Heart left ventricle (tissue), 16 donors: ENCODE measurements around the gene ZCCHC2. TPM values are rescaled to one million over a fixed set of nuclear protein-coding genes. Genes with fewer than 3 reads are reported as not detected.

Source experiments
- ATAC-seq, 4 donors: fragments of 200-7000 bp; cut with Tn5 transposase; one replicate each; pipeline ENCODE4 v1.9.1; 2020 to 2022; ENCODE audit warnings: moderate library complexity in 4 of 4, mild to moderate bottlenecking in 3 of 4, moderate number of reproducible peaks in 1 of 4
- DNase-seq, 5 donors: peaks; one replicate each; pipeline ENCODE4 v3.0.0-alpha.2; 2020
- H3K27ac ChIP-seq, 12 donors: fragments of 200-600 bp; sonication (generic) in 4 of 12; one replicate each; pipeline versions ENCODE4 v1.5.0 to v1.8.0; 2016 to 2022; ENCODE audit warnings: mild to moderate bottlenecking in 2 of 12
- H3K27me3 ChIP-seq, 9 donors: fragments of 200-600 bp; sonication (generic) in 2 of 9; one replicate each; pipeline versions ENCODE4 v1.5.1 to v1.8.0; 2016 to 2022; ENCODE audit warnings: mild to moderate bottlenecking in 3 of 9
- H3K36me3 ChIP-seq, 9 donors: fragments of 200-600 bp; sonication (generic) in 2 of 9; one replicate each; pipeline versions ENCODE4 v1.5.0 to v1.8.0; 2018 to 2022; ENCODE audit warnings: mild to moderate bottlenecking in 2 of 9
- H3K4me1 ChIP-seq, 12 donors: fragments of 200-600 bp; sonication (generic) in 4 of 12; one replicate each; pipeline versions ENCODE4 v1.5.0 to v1.8.0; 2016 to 2022; ENCODE audit warnings: mild to moderate bottlenecking in 3 of 12
- H3K4me3 ChIP-seq, 12 donors: fragments of 200-600 bp; sonication (generic) in 4 of 12; one replicate each; pipeline versions ENCODE4 v1.5.0 to v1.8.0; 2017 to 2022; ENCODE audit warnings: mild to moderate bottlenecking in 9 of 12, moderate library complexity in 4 of 12
- H3K9me3 ChIP-seq, 12 donors: fragments of 200-600 bp; sonication (generic) in 4 of 12; one replicate each; pipeline versions ENCODE4 v1.5.0 to v1.8.0; 2016 to 2022; ENCODE audit warnings: mild to moderate bottlenecking in 1 of 12
- CTCF ChIP-seq, 12 donors: fragments of 200-600 bp; sonication (generic) in 4 of 12; IDR thresholded peaks; one replicate each; pipeline versions ENCODE4 v1.5.0 to v1.8.0; 2018 to 2022; ENCODE audit warnings: antibody characterized with exemption in 12 of 12, mild to moderate bottlenecking in 5 of 12
- POLR2A ChIP-seq, 2 donors: fragments of 450-650 bp; IDR thresholded peaks; one replicate each; pipeline ENCODE4 v1.6.1; 2017; ENCODE audit warnings: antibody characterized with exemption in 2 of 2, mild to moderate bottlenecking in 2 of 2, moderate library complexity in 2 of 2
- whole genome bisulfite sequencing, 4 donors: extraction: QIAGEN DNeasy Blood & Tissue Kit in 2 of 4; methylation state at CpG; one replicate each; pipeline versions ENCODE4 v1.1.5 to v1.1.7; 2013 to 2018; 5-methylcytosine and 5-hydroxymethylcytosine counted together
- intact Hi-C, 10 donors: fragments of 100-400 bp; cut with DNase I; formaldehyde crosslinking; loops; one replicate each; pipeline versions ENCODE4 v1.11.1 to v1.14.2; 2022
- polyA plus RNA-seq, 2 donors: library from polyadenylated mRNA; stranded (reverse); fragments of 200-250 nt; gene quantifications; one replicate each; pipeline ENCODE4 v1.2.3, GENCODE V29; 2013
- total RNA-seq, 9 donors: library from RNA; depleted of rRNA in 2 of 9; stranded (reverse); fragments of >200 nt in 2 of 9; fragmentation: NEBNext Ultra II Directional in 3 of 9; extraction: Animal tissue kit (Norgen Biotek cat#: 25700) in 3 of 9; gene quantifications; one replicate each; pipeline versions ENCODE4 v1.1.0 to v1.2.4, GENCODE V29; 2016 to 2023
- donor health status: ischemic (EF 13 %, LVEDD 7.1; RV severe dilation, severe dysfunction).
- donor health status: healthy with polysubstance abuse.
- donor health status: DM: no; HTN: yes; CAD: no.
- donor health status: DM: no; HTN: no; CAD: no.
- donor health status: ischemic (EF 25% LVEDD 6.9; RV normal size, moderate dysfunction).
- donor health status: ischemic (EF 25% LVEDD 5.7; RV mildly dilated, moderate dysfunction).
- donor health status: healthy.
- donor health status: DM: yes; HTN: yes; CAD: no.
- donor health status: ischemic (EF 35%, LVEDD 5.7; RV mildly dilated, moderate dysfunction).
- donor health status: nonischemic (EF 11% LVEDD 7.7; RV severe dilation, severe dysfunction).
- donor health status: DM: yes; HTN: yes; CAD: no.
- donor health status: PGD.
- donor health status: ischemic (EF 29% LVEDD 5.4; RV normal size, mild dysfunction).
- donor health status: nonischemic (EF 23%, LVEDD 6.1; RV moderate dilation, normal function).

The ZCCHC2 gene
- total and polyA plus RNA-seq, 11 donors: 5.6 to 27.5 (median 18.6) TPM

GRCh38 chr18:62611453-62612288 is 88.8 kb downstream of the ZCCHC2 start:
- peak in 3 of 4 donors; percentile 53 to 85 (median 69) for ATAC-seq

GRCh38 chr18:62612289-62612645 is 89.4 kb downstream of the ZCCHC2 start:
- Histone ChIP-seq H3K36me3 (no peaks in the 10 kb centered on the region), H3K9me3 (peaks cover 0 to 2% (median 0%) of the 10 kb centered on the region in 12 donors), H3K4me3 (peak overlapping the region in 6 of 12 donors; percentile 35 to 56 (median 50)), H3K27me3 (peaks cover 0 to 4% (median 0%) of the 10 kb centered on the region in 9 donors), H3K27ac (peak overlapping the region in 8 of 12 donors; percentile 41 to 84 (median 70)), H3K4me1 (peaks cover 2 to 33% (median 19%) of the 10 kb centered on the region in 12 donors)
- ATAC-seq (no peak), DNase-seq (no peak)
- 44 to 67% (median 54%) methylated on average over 3 to 4 of the region's 4 CpGs for WGBS, 4 donors
- no peak for TF ChIP-seq CTCF (IDR thresholded peaks at IDR 0.05)
- TF ChIP-seq POLR2A (IDR thresholded peaks at IDR 0.05): no peak
- intact Hi-C loops: loop anchor here in 1 of 10 donors (5.0 to 10.0 kb wide), 2 partner anchors 60 to 93 kb away; no protein-coding TSS in a partner anchor

More at GRCh38 chr18:62611453-62612288, 88.8 kb downstream of the ZCCHC2 start:
- peaks cover 0 to 4% (median 0%) of the 10 kb centered on the region in 9 donors for H3K27me3 ChIP-seq
- H3K36me3 ChIP-seq: no peaks in the 10 kb centered on the region
- DNase-seq: peak; percentile 64 to 79 (median 73)
- H3K4me1 ChIP-seq: peaks cover 2 to 31% (median 19%) of the 10 kb centered on the region in 12 donors
- no peak for TF ChIP-seq CTCF (IDR thresholded peaks at IDR 0.05)
- no peak for TF ChIP-seq POLR2A (IDR thresholded peaks at IDR 0.05)
- intact Hi-C loops: loop anchor here in 1 of 10 donors (5.0 to 10.0 kb wide), 2 partner anchors 61 to 93 kb away; no protein-coding TSS in a partner anchor
- WGBS, 4 donors: 27 to 39% (median 32%) methylated on average over 19 to 32 of the region's 32 CpGs
- peak overlapping the region in 11 of 12 donors; percentile 11 to 56 (median 39) for H3K4me3 ChIP-seq
- peak overlapping the region in 11 of 12 donors; percentile 31 to 84 (median 57) for H3K27ac ChIP-seq
- peaks cover 0 to 2% (median 0%) of the 10 kb centered on the region in 12 donors for H3K9me3 ChIP-seq

GRCh38 chr18:62612776-62613175 is 90.0 kb downstream of the ZCCHC2 start:
- Histone ChIP-seq H3K4me3 (no peak overlapping the region), H3K4me1 (peaks cover 2 to 33% (median 19%) of the 10 kb centered on the region in 12 donors), H3K27me3 (peaks cover 0 to 4% (median 0%) of the 10 kb centered on the region in 9 donors), H3K27ac (peak overlapping the region in 2 of 12 donors; percentile 83 to 84), H3K36me3 (no peaks in the 10 kb centered on the region), H3K9me3 (no peaks in the 10 kb centered on the region)
- intact Hi-C loops: loop anchor here in 1 of 10 donors (5.0 to 10.0 kb wide), 2 partner anchors 60 to 92 kb away; no protein-coding TSS in a partner anchor
- TF ChIP-seq CTCF (IDR thresholded peaks at IDR 0.05) (no peak), POLR2A (IDR thresholded peaks at IDR 0.05) (no peak)
- no peak for ATAC-seq
- DNase-seq: no peak
- WGBS, 4 donors: 79 to 84% (median 81%) methylated on average over 4 of the region's 4 CpGs

- Histone ChIP-seq H3K4me3 (no peak overlapping the region), H3K36me3 (no peaks in the 10 kb centered on the region), H3K9me3 (no peaks in the 10 kb centered on the region), H3K27ac (no peak overlapping the region), H3K4me1 (peaks cover 2 to 33% (median 19%) of the 10 kb centered on the region in 12 donors), H3K27me3 (peaks cover 0 to 4% (median 0%) of the 10 kb centered on the region in 9 donors)
- DNase-seq (no peak), ATAC-seq (no peak)
- WGBS, 4 donors: 80 to 90% (median 84%) methylated on average over 8 to 9 of the region's 9 CpGs
- no peak for TF ChIP-seq POLR2A (IDR thresholded peaks at IDR 0.05)
- no peak for TF ChIP-seq CTCF (IDR thresholded peaks at IDR 0.05)
- intact Hi-C loops: loop anchor here in 1 of 10 donors (5.0 to 10.0 kb wide), 2 partner anchors 58 to 90 kb away; no protein-coding TSS in a partner anchor
Measured at GRCh38 chr18:62614494-62614893, 91.7 kb downstream of the ZCCHC2 start.
